Caco-2 (cell line): ENCODE measurements around the gene ATXN7L3. TPM values are rescaled to one million over a fixed set of nuclear protein-coding genes. Genes with fewer than 3 reads are reported as not detected.

ENCODE experiments used
- BruUV-seq: library from RNA; stranded (reverse); fragments of 400-500 nt; replicated peaks from 2 replicates; lab custom pipeline; 2021; lab: Mats Ljungman, UMichigan
- CTCF ChIA-PET: fragments of 300-600 bp; sonication (Branson Sonifier 250); formaldehyde crosslinking; loops from one replicate; lab custom pipeline; 2022; ENCODE audit warnings: antibody characterized with exemption; lab: Charles Lee
- POLR2A ChIA-PET: fragments of 300-600 bp; sonication (Branson Sonifier 250); formaldehyde crosslinking; loops from one replicate; lab custom pipeline; 2022; ENCODE audit warnings: antibody characterized with exemption; lab: Charles Lee
- DNase-seq, 2 experiments: peaks; one replicate each; pipeline versions ENCODE4 v3.0.0 to v3.0.0-alpha.2; 2020 to 2022
- H3K27me3 ChIP-seq: replicated peaks from 2 replicates; pipeline ENCODE4 v1.6.0; 2011; ENCODE audit warnings: low read length; ENCODE audit not compliant: control insufficient read depth, insufficient read depth
- H3K36me3 ChIP-seq: 2 replicates; pipeline ENCODE4 v1.5.1; 2011; ENCODE audit warnings: low read length; ENCODE audit not compliant: control insufficient read depth, insufficient read depth
- H3K4me1 ChIP-seq: fragments of 250-450 bp; sonication (Bioruptor Pico); 2 replicates; pipeline ENCODE4 v1.5.1; 2020; ENCODE audit warnings: mild to moderate bottlenecking
- H3K4me3 ChIP-seq: 2 replicates; pipeline ENCODE4 v1.5.1; 2011; ENCODE audit warnings: low read depth, mild to moderate bottlenecking, control low read depth, low read length
- H3K9me3 ChIP-seq: fragments of 250-450 bp; sonication (Bioruptor Pico); 2 replicates; pipeline ENCODE4 v1.5.1; 2020; ENCODE audit warnings: mild to moderate bottlenecking, moderate library complexity
- H3K27ac Mint-ChIP-seq: one replicate; pipeline ENCODE4 v1.8.0; 2022; ENCODE audit warnings: mixed read lengths; ENCODE audit not compliant: unreplicated experiment
- H3K27me3 Mint-ChIP-seq: one replicate; pipeline ENCODE4 v1.8.0; 2022; ENCODE audit warnings: mixed read lengths; ENCODE audit not compliant: insufficient read depth, unreplicated experiment
- H3K36me3 Mint-ChIP-seq: one replicate; pipeline ENCODE4 v1.8.0; 2022; ENCODE audit warnings: mild to moderate bottlenecking, mixed read lengths; ENCODE audit not compliant: insufficient read depth, unreplicated experiment
- H3K4me1 Mint-ChIP-seq: one replicate; pipeline ENCODE4 v1.8.0; 2022; ENCODE audit warnings: low read depth, mixed read lengths; ENCODE audit not compliant: unreplicated experiment
- H3K4me3 Mint-ChIP-seq: one replicate; pipeline ENCODE4 v1.8.0; 2022; ENCODE audit warnings: mild to moderate bottlenecking, moderate library complexity, mixed read lengths; ENCODE audit not compliant: unreplicated experiment
- H3K9me3 Mint-ChIP-seq: one replicate; pipeline ENCODE4 v1.8.0; 2022; ENCODE audit warnings: mixed read lengths; ENCODE audit not compliant: unreplicated experiment
- CTCF ChIP-seq, 2 experiments: fragments of 200-600 bp in 1 of 2; IDR thresholded peaks; 1 replicate in 1 of 2; 2 replicates in 1 of 2; pipeline versions ENCODE4 v1.5.1 to v1.8.0; 2011 to 2022; ENCODE audit warnings: antibody characterized with exemption in 1 of 2, control low read depth in 1 of 2, inconsistent platforms in 1 of 2, low read depth in 1 of 2, low read length in 1 of 2, mild to moderate bottlenecking in 1 of 2, moderate library complexity in 1 of 2; ENCODE audit not compliant: insufficient read depth in 1 of 2, severe bottlenecking in 1 of 2, unreplicated experiment in 1 of 2
- intact Hi-C: fragments of 100-400 bp; cut with micrococcal nuclease; formaldehyde crosslinking; loops from one replicate; pipeline ENCODE4 v1.10.0; 2022; ENCODE audit not compliant: unreplicated experiment
- total RNA-seq: library from RNA; stranded (reverse); gene quantifications from 2 replicates; pipeline ENCODE4 v1.2.3, GENCODE V29; 2022

ATXN7L3 gene
- total RNA-seq, 1 experiment from 2014 or later = 92.0 TPM

GRCh38 chr17:44219616-44220212 is 20.0 kb upstream of the ATXN7L3 start, which contains the start of gene UBTF:
Gene UBTF, minus strand, starts transcription at chr17:44219675. Its CDS starts 1,446 bp downstream, at chr17:44218229.
- Histone ChIP-seq H3K27me3 (no peaks in the 10 kb centered on the region), H3K4me3 (peak within 1 kb of the TSS; percentile 98), H3K4me1 (peaks cover 9% of the 10 kb centered on the region), H3K36me3 (peaks cover 10% of the 10 kb centered on the region), H3K9me3 (no peaks in the 10 kb centered on the region)
- no TSS peak for BruUV-seq
- intact Hi-C loops = loop anchor here (2.0 to 5.0 kb wide), 2 partner anchors 88 to 105 kb away; partner anchors contain the start of genes RUNDC3A and SLC25A39
- H3K27me3 Mint-ChIP-seq = no peaks in the 10 kb centered on the region
- peak within 1 kb of the TSS; percentile 97 for H3K4me3 Mint-ChIP-seq
- H3K36me3 Mint-ChIP-seq = peaks cover 42% of the 10 kb centered on the region
- no peaks in the 10 kb centered on the region for H3K9me3 Mint-ChIP-seq
- ChIA-PET POLR2A (interaction anchor here (0.6 to 2.6 kb wide), 4 partner anchors 11 to 111 kb away, joined by 4 to 9 read pairs (median 4); partner anchors contain the start of genes RUNDC3A and TMUB2), CTCF (interaction anchor here (0.7 to 1.8 kb wide), 2 partner anchors 32 to 107 kb away, joined by 3 to 5 read pairs; no protein-coding TSS in a partner anchor)
- H3K27ac Mint-ChIP-seq = peak within 1 kb of the TSS; percentile 69
- DNase-seq = peak; percentile 62 to 78
- TF ChIP-seq CTCF (IDR thresholded peaks at IDR 0.05; ENCODE audit: insufficient read depth in 1 of 2, low read depth in 1 of 2, low read length in 1 of 2, severe bottlenecking in 1 of 2, unreplicated experiment in 1 of 2) = no peak
- peaks cover 7% of the 10 kb centered on the region for H3K4me1 Mint-ChIP-seq

GRCh38 chr17:44219108-44219615 is 19.5 kb upstream of the ATXN7L3 start:
- Mint-ChIP-seq H3K9me3 (no peaks in the 10 kb centered on the region), H3K36me3 (peaks cover 45% of the 10 kb centered on the region), H3K4me1 (peaks cover 7% of the 10 kb centered on the region), H3K27ac (no peak overlapping the region), H3K27me3 (no peaks in the 10 kb centered on the region), H3K4me3 (peak overlapping the region; percentile 79)
- POLR2A ChIA-PET = interaction anchor here (0.6 to 2.6 kb wide), 3 partner anchors 32 to 112 kb away, joined by 4 to 9 read pairs (median 5); partner anchors contain the start of genes RUNDC3A and TMUB2
- Histone ChIP-seq H3K9me3 (no peaks in the 10 kb centered on the region), H3K4me3 (peak overlapping the region; percentile 98), H3K27me3 (no peaks in the 10 kb centered on the region), H3K36me3 (peaks cover 11% of the 10 kb centered on the region), H3K4me1 (peaks cover 9% of the 10 kb centered on the region)
- intact Hi-C loops = loop anchor here (2.0 kb wide), 1 partner anchor 106 kb away; the partner anchor contains the start of gene SLC25A39
- CTCF ChIA-PET = interaction anchor here (0.7 to 1.8 kb wide), 2 partner anchors 32 to 108 kb away, joined by 3 to 5 read pairs; no protein-coding TSS in a partner anchor
- peak; percentile 24 to 60 for TF ChIP-seq CTCF (IDR thresholded peaks at IDR 0.05; ENCODE audit: insufficient read depth in 1 of 2, low read depth in 1 of 2, low read length in 1 of 2, severe bottlenecking in 1 of 2, unreplicated experiment in 1 of 2)
- BruUV-seq = no TSS peak
- peak in 1 of 2 experiments; percentile 85 for DNase-seq
